HEK293 (cell line): Measurements from ENCODE around the gene PIM1.
"Not testable (repeated sequence)": the region's sequence is repeated elsewhere in the genome, so short reads cannot be mapped to it uniquely, and the experiment has no call there.

Source experiments
- CTCF ChIA-PET: fragments of 350-600 bp; formaldehyde crosslinking; extraction: SDS; loops from one replicate; lab custom pipeline; 2021; ENCODE audit warnings: antibody characterized with exemption; lab: Yijun Ruan, JAX
- POLR2A ChIA-PET: fragments of 300-600 bp; formaldehyde crosslinking; extraction: SDS; loops from one replicate; lab custom pipeline; 2020; ENCODE audit warnings: antibody characterized with exemption, inconsistent platforms; lab: Yijun Ruan, JAX
- H3K27ac ChIP-seq: fragments of 200-500 bp; sonication (Bioruptor generic); 2 replicates; pipeline ENCODE4 v1.5.1; 2014; ENCODE audit warnings: low read depth, low read length, control low read depth, inconsistent platforms; ENCODE audit errors: extremely low read depth
- H3K36me3 ChIP-seq, 2 experiments: fragments of 200-500 bp in 1 of 2; sonication (Bioruptor generic) in 1 of 2; 1 replicate in 1 of 2; 2 replicates in 1 of 2; pipeline ENCODE4 v1.5.1; 2014 to 2017; ENCODE audit warnings: inconsistent platforms in 2 of 2, low read length in 2 of 2; ENCODE audit not compliant: control insufficient read depth in 2 of 2, insufficient read depth in 1 of 2
- H3K4me1 ChIP-seq: fragments of 200-500 bp; sonication (Bioruptor generic); 2 replicates; pipeline ENCODE4 v1.5.1; 2014; ENCODE audit warnings: mild to moderate bottlenecking, low read length, inconsistent platforms; ENCODE audit not compliant: control insufficient read depth, insufficient read depth
- H3K4me3 ChIP-seq: 2 replicates; pipeline ENCODE4 v1.5.1; 2011; ENCODE audit warnings: low read depth, mild to moderate bottlenecking, control low read depth, low read length, moderate library complexity
- H3K9me3 ChIP-seq: fragments of 200-500 bp; sonication (Bioruptor generic); 2 replicates; pipeline ENCODE4 v1.5.1; 2014; ENCODE audit warnings: low read depth, low read length, inconsistent platforms; ENCODE audit not compliant: control insufficient read depth, insufficient read depth
- GFI1B ChIP-seq: fragments of 450-650 bp; formaldehyde crosslinking; IDR thresholded peaks from 2 replicates; pipeline ENCODE4 v1.5.1; 2016; ENCODE audit warnings: missing biosample characterization, missing genetic modification characterization
- RBAK ChIP-seq: fragments of 450-650 bp; formaldehyde crosslinking; IDR thresholded peaks from 2 replicates; pipeline ENCODE4 v1.5.1; 2016; ENCODE audit warnings: missing biosample characterization, missing genetic modification characterization
- REST ChIP-seq: fragments of 450-650 bp; formaldehyde crosslinking; IDR thresholded peaks from 2 replicates; pipeline ENCODE4 v1.5.1; 2016; ENCODE audit warnings: missing biosample characterization, missing genetic modification characterization
- SCRT2 ChIP-seq: fragments of 450-650 bp; formaldehyde crosslinking; IDR thresholded peaks from 2 replicates; pipeline ENCODE4 v1.5.1; 2016; ENCODE audit warnings: missing biosample characterization, missing genetic modification characterization
- ZBTB17 ChIP-seq: fragments of 450-650 bp; formaldehyde crosslinking; IDR thresholded peaks from 2 replicates; pipeline ENCODE4 v1.5.1; 2016; ENCODE audit warnings: missing biosample characterization, missing genetic modification characterization
- ZBTB6 ChIP-seq: fragments of 450-650 bp; formaldehyde crosslinking; IDR thresholded peaks from 2 replicates; pipeline ENCODE4 v1.5.1; 2017; ENCODE audit warnings: missing biosample characterization, missing genetic modification characterization
- ZBTB8A ChIP-seq: fragments of 450-650 bp; formaldehyde crosslinking; IDR thresholded peaks from 2 replicates; pipeline ENCODE4 v1.5.1; 2016; ENCODE audit warnings: missing biosample characterization, missing genetic modification characterization
- ZFHX2 ChIP-seq: fragments of 450-650 bp; formaldehyde crosslinking; conservative IDR thresholded peaks from 2 replicates; pipeline ENCODE4 v1.5.1; 2016; ENCODE audit warnings: missing biosample characterization, missing genetic modification characterization
- ZIC2 ChIP-seq: fragments of 450-650 bp; formaldehyde crosslinking; IDR thresholded peaks from 2 replicates; pipeline ENCODE4 v1.5.1; 2016; ENCODE audit warnings: missing biosample characterization, missing genetic modification characterization
- ZNF184 ChIP-seq: fragments of 450-650 bp; IDR thresholded peaks from 2 replicates; pipeline ENCODE4 v1.5.1; 2018; ENCODE audit warnings: missing biosample characterization, mild to moderate bottlenecking, missing genetic modification characterization
- ZNF239 ChIP-seq: fragments of 450-650 bp; formaldehyde crosslinking; IDR thresholded peaks from 2 replicates; pipeline ENCODE4 v1.5.1; 2016; ENCODE audit warnings: missing biosample characterization, missing genetic modification characterization
- ZNF426 ChIP-seq: fragments of 450-650 bp; formaldehyde crosslinking; IDR thresholded peaks from 2 replicates; pipeline ENCODE4 v1.5.1; 2017; ENCODE audit warnings: missing biosample characterization, missing genetic modification characterization, mild to moderate bottlenecking, inconsistent platforms, moderate library complexity
- ZNF623 ChIP-seq: fragments of 450-650 bp; formaldehyde crosslinking; IDR thresholded peaks from 2 replicates; pipeline ENCODE4 v1.5.1; 2016; ENCODE audit warnings: missing biosample characterization, missing genetic modification characterization
- ZNF629 ChIP-seq: fragments of 450-650 bp; formaldehyde crosslinking; IDR thresholded peaks from 2 replicates; pipeline ENCODE4 v1.5.1; 2017; ENCODE audit warnings: missing biosample characterization, missing genetic modification characterization
- ZSCAN4 ChIP-seq: fragments of 450-650 bp; formaldehyde crosslinking; IDR thresholded peaks from 2 replicates; pipeline ENCODE4 v1.5.1; 2017; ENCODE audit warnings: missing biosample characterization, missing genetic modification characterization
- TF ChIP-seq, protein P1 (sequence below): fragments of 450-650 bp; formaldehyde crosslinking; optimal IDR thresholded peaks from 2 replicates; pipeline ENCODE3; 2016; ENCODE audit warnings: missing biosample characterization, mild to moderate bottlenecking, missing genetic modification characterization
- TF ChIP-seq, protein P2 (sequence below): fragments of 450-650 bp; IDR thresholded peaks from 2 replicates; pipeline ENCODE4 v1.5.1; 2018; ENCODE audit warnings: missing biosample characterization, mild to moderate bottlenecking, missing genetic modification characterization

The PIM1 gene

DNA sequence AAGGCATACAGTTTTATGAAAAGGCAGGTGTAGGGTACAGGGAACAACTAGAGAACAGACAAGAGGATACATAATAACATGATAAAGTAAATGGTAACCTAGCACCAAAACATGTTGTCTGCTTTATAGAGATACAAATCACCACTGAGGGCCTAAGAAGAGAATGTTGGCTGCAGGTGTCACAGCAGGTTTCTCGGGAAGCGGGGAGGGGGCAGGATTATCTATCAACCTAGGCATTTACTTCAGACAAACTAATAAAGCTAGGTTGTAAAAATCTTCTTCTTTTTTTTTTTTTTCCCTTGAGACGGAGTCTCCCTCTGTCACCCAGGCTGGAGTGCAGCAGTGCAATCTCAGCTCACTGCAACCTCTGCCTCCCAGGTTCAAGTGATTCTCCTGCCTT, 22.7 kb downstream of the PIM1 start:
- no peak for TF ChIP-seq ZNF629 (tag by site-specific recombination)
- TF ChIP-seq, protein P1, sequence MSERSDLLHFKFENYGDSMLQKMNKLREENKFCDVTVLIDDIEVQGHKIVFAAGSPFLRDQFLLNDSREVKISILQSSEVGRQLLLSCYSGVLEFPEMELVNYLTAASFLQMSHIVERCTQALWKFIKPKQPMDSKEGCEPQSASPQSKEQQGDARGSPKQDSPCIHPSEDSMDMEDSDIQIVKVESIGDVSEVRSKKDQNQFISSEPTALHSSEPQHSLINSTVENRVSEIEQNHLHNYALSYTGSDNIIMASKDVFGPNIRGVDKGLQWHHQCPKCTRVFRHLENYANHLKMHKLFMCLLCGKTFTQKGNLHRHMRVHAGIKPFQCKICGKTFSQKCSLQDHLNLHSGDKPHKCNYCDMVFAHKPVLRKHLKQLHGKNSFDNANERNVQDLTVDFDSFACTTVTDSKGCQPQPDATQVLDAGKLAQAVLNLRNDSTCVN (tag by site-specific recombination), result no peak
- TF ChIP-seq ZBTB6 (tag by site-specific recombination), result no peak
- 0 out of 2 replicates have a peak, but pooled peaks have one; percentile 41 for TF ChIP-seq ZBTB17 (tag by site-specific recombination)
- no peak for TF ChIP-seq ZFHX2
- TF ChIP-seq, protein P2, sequence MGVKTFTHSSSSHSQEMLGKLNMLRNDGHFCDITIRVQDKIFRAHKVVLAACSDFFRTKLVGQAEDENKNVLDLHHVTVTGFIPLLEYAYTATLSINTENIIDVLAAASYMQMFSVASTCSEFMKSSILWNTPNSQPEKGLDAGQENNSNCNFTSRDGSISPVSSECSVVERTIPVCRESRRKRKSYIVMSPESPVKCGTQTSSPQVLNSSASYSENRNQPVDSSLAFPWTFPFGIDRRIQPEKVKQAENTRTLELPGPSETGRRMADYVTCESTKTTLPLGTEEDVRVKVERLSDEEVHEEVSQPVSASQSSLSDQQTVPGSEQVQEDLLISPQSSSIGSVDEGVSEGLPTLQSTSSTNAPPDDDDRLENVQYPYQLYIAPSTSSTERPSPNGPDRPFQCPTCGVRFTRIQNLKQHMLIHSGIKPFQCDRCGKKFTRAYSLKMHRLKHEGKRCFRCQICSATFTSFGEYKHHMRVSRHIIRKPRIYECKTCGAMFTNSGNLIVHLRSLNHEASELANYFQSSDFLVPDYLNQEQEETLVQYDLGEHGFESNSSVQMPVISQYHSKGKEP (tag by site-specific recombination), result 0 out of 2 replicates have a peak, but pooled peaks have one; percentile 17
- TF ChIP-seq ZIC2, result 0 out of 2 replicates have a peak, but pooled peaks have one; percentile 13
- no peak for TF ChIP-seq ZSCAN4 (tag by site-specific recombination)
- no peak for TF ChIP-seq ZNF239
- TF ChIP-seq GFI1B, result 0 out of 2 replicates have a peak, but pooled peaks have one; percentile 12
- Histone ChIP-seq H3K9me3 (no peaks in the 10 kb centered on the region), H3K4me3 (no peak overlapping the region), H3K36me3 (no peaks in the 10 kb centered on the region), H3K4me1 (no peaks in the 10 kb centered on the region), H3K27ac (no peak overlapping the region; the same call in 1 of the 2 replicates)
- CTCF ChIA-PET, result interaction anchor here (0.7 to 2.4 kb wide), 5 partner anchors 16 to 1004 kb away, joined by 3 to 11 read pairs (median 7); no protein-coding TSS in a partner anchor
- POLR2A ChIA-PET, result interaction anchor here (0.6 to 0.7 kb wide), 2 partner anchors 32 to 1069 kb away, joined by 3 to 5 read pairs; no protein-coding TSS in a partner anchor

- H3K27ac ChIP-seq, H3K9me3 ChIP-seq, H3K4me3 ChIP-seq, H3K4me1 ChIP-seq: not testable (repeated sequence)
- CTCF ChIA-PET, result interaction anchor here (0.6 to 2.4 kb wide), 6 partner anchors 14 to 177 kb away, joined by 3 to 11 read pairs (median 6); no protein-coding TSS in a partner anchor
- TF ChIP-seq ZNF184 (tag by site-specific recombination) (peak; percentile 93), SCRT2 (tag by site-specific recombination) (0 out of 2 replicates have a peak, but pooled peaks have one; percentile 23)
- TF ChIP-seq, all 188 proteins: peak for 2; not testable (repeated sequence) for 186
- not testable (repeated sequence) for H3K36me3 ChIP-seq
- POLR2A ChIA-PET, result interaction anchor here (0.6 to 1.1 kb wide), 2 partner anchors 165 to 444 kb away, joined by 3 to 4 read pairs; no protein-coding TSS in a partner anchor
These were observed 24.9 kb downstream of the PIM1 start for GRCh38 chr6:37194886-37195285.

GRCh38 chr6:37196451-37196850, 26.5 kb downstream of the PIM1 start:
- H3K4me1 ChIP-seq, H3K36me3 ChIP-seq, H3K27ac ChIP-seq, H3K9me3 ChIP-seq, H3K4me3 ChIP-seq, POLR2A ChIA-PET: not testable (repeated sequence)
- CTCF ChIA-PET, result interaction anchor here (7.1 to 17.8 kb wide), 2 partner anchors 14 to 173 kb away, joined by 54 to 845 read pairs; no protein-coding TSS in a partner anchor
- TF ChIP-seq ZNF426 (tag by site-specific recombination) (peak; percentile 93), RBAK (0 out of 2 replicates have a peak, but pooled peaks have one; percentile 22), ZBTB8A (tag by site-specific recombination) (peak; percentile 80), ZNF623 (tag by site-specific recombination) (peak; percentile 81), REST (tag by site-specific recombination) (peak; percentile 82)
